Suprapubic skin (tissue), 4 donors: ENCODE results near the gene SPTSSB. TPM values are rescaled to one million over a fixed set of nuclear protein-coding genes. Genes with fewer than 3 reads are reported as not detected.

Source experiments
- DNase-seq, 2 donors: peaks; one replicate each; pipeline ENCODE4 v3.0.0-alpha.2; 2019; ENCODE audit warnings: low spot score in 2 of 2
- H3K27ac ChIP-seq: fragments of 200-600 bp; sonication (generic); one replicate; pipeline ENCODE4 v1.5.1; 2019
- H3K27me3 ChIP-seq: fragments of 200-600 bp; sonication (generic); one replicate; pipeline ENCODE4 v1.5.1; 2019
- H3K36me3 ChIP-seq: fragments of 200-600 bp; sonication (generic); one replicate; pipeline ENCODE4 v1.5.1; 2019
- H3K4me1 ChIP-seq: fragments of 200-600 bp; sonication (generic); one replicate; pipeline ENCODE4 v1.5.1; 2019
- H3K4me3 ChIP-seq: fragments of 200-600 bp; sonication (generic); one replicate; pipeline ENCODE4 v1.5.1; 2019; ENCODE audit warnings: mild to moderate bottlenecking
- H3K9me3 ChIP-seq: fragments of 200-600 bp; sonication (generic); one replicate; pipeline ENCODE4 v1.5.1; 2019
- EP300 ChIP-seq: sonication (generic); formaldehyde crosslinking; IDR thresholded peaks from one replicate; pipeline ENCODE4 v1.6.1; 2017; ENCODE audit warnings: antibody characterized with exemption
- POLR2A ChIP-seq, 2 donors: fragments of 450-650 bp; IDR thresholded peaks; one replicate each; pipeline ENCODE4 v1.6.1; 2017; ENCODE audit warnings: antibody characterized with exemption in 2 of 2, mild to moderate bottlenecking in 2 of 2, moderate library complexity in 2 of 2
- POLR2AphosphoS5 ChIP-seq, 3 donors: sonication (generic); formaldehyde crosslinking; IDR thresholded peaks; one replicate each; pipeline ENCODE4 v1.6.1; 2017; ENCODE audit warnings: antibody characterized with exemption in 3 of 3
- WGBS: methylation state at CpG from one replicate; pipeline ENCODE4 v1.1.5; 2018; 5-methylcytosine and 5-hydroxymethylcytosine counted together
- total RNA-seq, 4 donors: library from RNA; depleted of rRNA; stranded (reverse); fragments of >200 nt; gene quantifications; one replicate each; pipeline ENCODE4 v1.1.0, GENCODE V29; 2016
- TF ChIP-seq, protein P1 (sequence below), 2 donors: fragments of 200-600 bp in 1 of 2; fragments of 450-650 bp in 1 of 2; sonication (generic) in 1 of 2; IDR thresholded peaks; one replicate each; pipeline ENCODE4 v1.5.1; 2016 to 2019; ENCODE audit warnings: antibody characterized with exemption in 2 of 2, mild to moderate bottlenecking in 1 of 2, moderate library complexity in 1 of 2

The SPTSSB gene
- total RNA-seq, 4 donors from 2014 or later: 46.1 to 140 (median 56.0) TPM

DNA sequence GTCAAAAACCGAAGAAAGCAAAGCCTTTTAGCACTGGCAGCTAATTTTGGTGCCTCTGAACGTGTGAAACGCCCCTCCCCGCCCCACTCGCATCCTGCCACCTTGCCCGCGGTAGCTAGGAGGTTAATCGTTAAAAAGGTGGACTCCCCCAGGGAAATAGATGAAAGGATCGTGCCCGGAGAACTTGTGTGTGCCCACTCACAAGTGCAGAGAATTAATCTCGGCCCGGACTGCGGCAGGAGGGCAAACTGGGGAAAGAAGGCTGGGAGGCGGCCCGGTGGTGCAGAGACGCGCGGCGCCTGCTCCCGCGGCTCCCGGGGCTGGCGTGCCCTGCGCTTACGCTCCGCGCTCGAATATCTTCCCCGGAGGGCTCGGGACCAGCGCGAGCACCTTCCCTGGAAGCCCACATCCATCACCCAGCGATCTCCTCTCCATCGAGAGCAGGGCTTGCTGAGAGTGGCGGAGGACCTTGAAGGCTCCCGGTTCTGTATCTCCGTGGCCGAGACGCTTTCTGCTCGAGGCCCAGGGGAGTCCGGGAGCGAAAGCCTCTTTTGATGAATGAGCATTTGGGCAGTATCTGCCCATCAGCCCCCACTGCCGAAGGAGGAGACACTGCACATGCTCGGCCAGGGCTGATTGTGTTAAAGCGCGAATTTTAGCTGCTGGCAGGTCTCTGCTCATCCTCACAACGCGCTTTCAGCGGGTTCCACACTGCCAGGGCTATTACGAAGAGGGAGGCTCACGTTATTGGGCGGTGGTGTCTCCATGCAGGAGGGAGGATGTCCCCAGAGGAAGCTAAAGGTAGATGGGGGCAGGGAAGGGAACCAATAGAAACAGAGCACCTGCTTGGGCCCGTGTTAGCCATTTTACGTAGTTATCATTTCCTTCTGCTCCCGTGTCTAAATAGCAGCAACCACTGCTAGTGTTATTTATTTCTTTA, 1.3 kb upstream of the SPTSSB start:
- H3K4me3 ChIP-seq: peak overlapping the region; percentile 56
- H3K27me3 ChIP-seq: peaks cover 4% of the 10 kb centered on the region
- no peaks in the 10 kb centered on the region for H3K36me3 ChIP-seq
- H3K27ac ChIP-seq: peak overlapping the region; percentile 81
- H3K4me1 ChIP-seq: peaks cover 19% of the 10 kb centered on the region
- WGBS: 4% methylated on average over 34 of the region's 55 CpGs
- no peaks in the 10 kb centered on the region for H3K9me3 ChIP-seq
- no peak for TF ChIP-seq POLR2A (IDR thresholded peaks at IDR 0.05)
- TF ChIP-seq EP300: no peak
- TF ChIP-seq, protein P1, sequence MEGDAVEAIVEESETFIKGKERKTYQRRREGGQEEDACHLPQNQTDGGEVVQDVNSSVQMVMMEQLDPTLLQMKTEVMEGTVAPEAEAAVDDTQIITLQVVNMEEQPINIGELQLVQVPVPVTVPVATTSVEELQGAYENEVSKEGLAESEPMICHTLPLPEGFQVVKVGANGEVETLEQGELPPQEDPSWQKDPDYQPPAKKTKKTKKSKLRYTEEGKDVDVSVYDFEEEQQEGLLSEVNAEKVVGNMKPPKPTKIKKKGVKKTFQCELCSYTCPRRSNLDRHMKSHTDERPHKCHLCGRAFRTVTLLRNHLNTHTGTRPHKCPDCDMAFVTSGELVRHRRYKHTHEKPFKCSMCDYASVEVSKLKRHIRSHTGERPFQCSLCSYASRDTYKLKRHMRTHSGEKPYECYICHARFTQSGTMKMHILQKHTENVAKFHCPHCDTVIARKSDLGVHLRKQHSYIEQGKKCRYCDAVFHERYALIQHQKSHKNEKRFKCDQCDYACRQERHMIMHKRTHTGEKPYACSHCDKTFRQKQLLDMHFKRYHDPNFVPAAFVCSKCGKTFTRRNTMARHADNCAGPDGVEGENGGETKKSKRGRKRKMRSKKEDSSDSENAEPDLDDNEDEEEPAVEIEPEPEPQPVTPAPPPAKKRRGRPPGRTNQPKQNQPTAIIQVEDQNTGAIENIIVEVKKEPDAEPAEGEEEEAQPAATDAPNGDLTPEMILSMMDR (IDR thresholded peaks at IDR 0.05): no peak
- no peak for TF ChIP-seq POLR2AphosphoS5 (IDR thresholded peaks at IDR 0.05)
- DNase-seq: no peak

DNA sequence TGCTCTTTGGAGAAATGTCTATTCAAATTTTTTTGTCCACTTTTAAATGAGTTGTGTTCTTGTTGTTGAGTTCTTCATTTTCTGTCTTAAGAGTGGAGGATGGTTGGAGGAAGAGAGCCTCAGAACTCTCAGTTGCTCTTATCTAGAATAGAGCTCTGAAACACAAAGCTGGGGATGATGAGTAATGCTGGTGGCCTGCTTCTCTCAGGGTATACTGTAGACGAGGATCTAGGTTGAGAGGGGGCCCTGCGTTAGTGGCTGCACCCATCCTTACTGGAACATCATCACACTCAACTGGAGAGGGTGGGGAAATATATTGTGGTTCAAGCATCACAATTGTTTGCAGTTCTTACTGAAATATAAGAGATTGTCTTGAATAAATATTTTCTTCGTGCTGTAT, 1.8 kb downstream of the SPTSSB start:
- TF ChIP-seq EP300: no peak
- TF ChIP-seq, protein P1 (IDR thresholded peaks at IDR 0.05): no peak
- TF ChIP-seq POLR2A (IDR thresholded peaks at IDR 0.05): no peak
- no peak for TF ChIP-seq POLR2AphosphoS5 (IDR thresholded peaks at IDR 0.05)
- WGBS: 64% methylated on average over 3 of the region's 3 CpGs
- H3K27me3 ChIP-seq: peaks cover 4% of the 10 kb centered on the region

DNA sequence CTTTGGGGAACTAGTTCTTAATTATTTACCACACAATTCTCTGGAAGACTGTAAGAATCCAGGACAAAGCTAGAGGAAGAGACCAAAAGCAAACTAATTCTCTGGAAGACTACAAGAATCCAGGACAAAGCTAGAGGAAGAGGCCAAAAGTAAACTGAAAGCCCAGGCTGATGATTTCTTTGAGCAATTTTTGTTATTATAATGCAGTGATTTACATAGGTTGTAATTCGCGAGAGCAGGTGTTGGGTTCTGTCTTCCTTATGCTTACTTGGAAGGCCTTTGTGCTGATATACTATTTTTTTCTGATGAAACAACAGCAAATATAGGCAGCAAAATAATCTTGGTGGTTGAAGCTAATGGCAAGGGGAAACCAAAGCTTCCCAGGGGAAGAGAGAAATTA, 5.2 kb downstream of the SPTSSB start:
- Histone ChIP-seq H3K4me3 (no peak overlapping the region), H3K4me1 (no peaks in the 10 kb centered on the region), H3K36me3 (no peaks in the 10 kb centered on the region), H3K27me3 (no peaks in the 10 kb centered on the region), H3K27ac (no peak overlapping the region), H3K9me3 (no peaks in the 10 kb centered on the region)
- 88% methylated on average over 2 of the region's 2 CpGs for WGBS
- DNase-seq: no peak
- TF ChIP-seq POLR2A (IDR thresholded peaks at IDR 0.05) (no peak), EP300 (no peak), POLR2AphosphoS5 (IDR thresholded peaks at IDR 0.05) (no peak)
- TF ChIP-seq, protein P1 (IDR thresholded peaks at IDR 0.05): no peak

More for the DNA sequence above, 1.8 kb downstream of the SPTSSB start:
- Histone ChIP-seq H3K36me3 (no peaks in the 10 kb centered on the region), H3K4me3 (no peak overlapping the region), H3K4me1 (peaks cover 19% of the 10 kb centered on the region), H3K9me3 (no peaks in the 10 kb centered on the region), H3K27ac (no peak overlapping the region)
- DNase-seq: no peak

DNA sequence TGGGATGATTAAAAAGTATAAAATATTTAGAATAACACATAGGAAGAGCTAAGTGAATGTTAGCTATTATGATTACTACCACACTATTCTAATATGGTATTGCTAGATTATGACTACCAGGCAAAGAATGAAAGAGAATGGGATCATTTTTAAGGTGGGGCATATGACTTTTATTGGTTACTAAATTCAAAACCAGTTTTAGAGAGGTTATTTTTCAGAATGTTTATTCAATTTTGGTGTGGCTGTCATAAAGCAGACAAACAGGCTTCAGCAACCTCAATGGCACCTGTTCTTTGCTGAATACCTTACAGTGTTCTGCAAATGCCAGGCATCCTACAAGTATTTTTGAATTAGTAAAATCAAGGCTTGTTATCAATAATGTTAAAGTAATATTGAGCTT, 12.8 kb downstream of the SPTSSB start:
- no peaks in the 10 kb centered on the region for H3K36me3 ChIP-seq
- no peaks in the 10 kb centered on the region for H3K27me3 ChIP-seq
- TF ChIP-seq POLR2AphosphoS5 (IDR thresholded peaks at IDR 0.05) (no peak), EP300 (no peak), POLR2A (IDR thresholded peaks at IDR 0.05) (no peak)
- TF ChIP-seq, protein P1 (IDR thresholded peaks at IDR 0.05): no peak
- H3K27ac ChIP-seq: peak overlapping the region; percentile 47
- H3K4me1 ChIP-seq: peaks cover 20% of the 10 kb centered on the region
- H3K9me3 ChIP-seq: no peaks in the 10 kb centered on the region
- DNase-seq: no peak
- H3K4me3 ChIP-seq: no peak overlapping the region

DNA sequence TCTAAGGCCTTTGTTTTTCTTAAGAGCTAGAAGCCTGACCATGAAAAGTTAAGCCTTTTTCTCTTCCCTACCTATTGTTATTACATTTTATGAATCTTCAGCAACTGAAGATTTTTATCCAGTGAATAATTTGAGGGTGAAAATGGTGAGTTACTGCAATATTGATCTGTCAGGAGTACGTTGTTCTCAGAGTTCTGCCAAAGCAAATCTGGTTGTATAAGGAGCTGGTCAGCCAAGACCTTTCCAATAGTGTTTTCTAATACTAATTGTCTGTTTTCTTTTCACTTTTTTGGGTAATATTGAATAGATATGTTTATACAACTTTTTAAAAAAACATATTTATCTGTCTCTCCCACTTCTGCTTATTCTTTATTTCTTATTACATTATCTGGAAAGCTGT, 15.0 kb downstream of the SPTSSB start:
- DNase-seq: no peak
- Histone ChIP-seq H3K9me3 (no peaks in the 10 kb centered on the region), H3K27me3 (no peaks in the 10 kb centered on the region), H3K36me3 (no peaks in the 10 kb centered on the region), H3K4me1 (peaks cover 26% of the 10 kb centered on the region), H3K27ac (no peak overlapping the region), H3K4me3 (no peak overlapping the region)
- WGBS: 76% methylated on average over 1 of the region's 1 CpG
- TF ChIP-seq, protein P1 (IDR thresholded peaks at IDR 0.05): no peak
- no peak for TF ChIP-seq POLR2A (IDR thresholded peaks at IDR 0.05)
- TF ChIP-seq POLR2AphosphoS5 (IDR thresholded peaks at IDR 0.05): no peak
- TF ChIP-seq EP300: no peak
